Measurements from ENCODE around the gene TBRG4.

- no peak for TF ChIP-seq POLR2A (IDR thresholded peaks at IDR 0.05)
- TF ChIP-seq, protein P1, sequence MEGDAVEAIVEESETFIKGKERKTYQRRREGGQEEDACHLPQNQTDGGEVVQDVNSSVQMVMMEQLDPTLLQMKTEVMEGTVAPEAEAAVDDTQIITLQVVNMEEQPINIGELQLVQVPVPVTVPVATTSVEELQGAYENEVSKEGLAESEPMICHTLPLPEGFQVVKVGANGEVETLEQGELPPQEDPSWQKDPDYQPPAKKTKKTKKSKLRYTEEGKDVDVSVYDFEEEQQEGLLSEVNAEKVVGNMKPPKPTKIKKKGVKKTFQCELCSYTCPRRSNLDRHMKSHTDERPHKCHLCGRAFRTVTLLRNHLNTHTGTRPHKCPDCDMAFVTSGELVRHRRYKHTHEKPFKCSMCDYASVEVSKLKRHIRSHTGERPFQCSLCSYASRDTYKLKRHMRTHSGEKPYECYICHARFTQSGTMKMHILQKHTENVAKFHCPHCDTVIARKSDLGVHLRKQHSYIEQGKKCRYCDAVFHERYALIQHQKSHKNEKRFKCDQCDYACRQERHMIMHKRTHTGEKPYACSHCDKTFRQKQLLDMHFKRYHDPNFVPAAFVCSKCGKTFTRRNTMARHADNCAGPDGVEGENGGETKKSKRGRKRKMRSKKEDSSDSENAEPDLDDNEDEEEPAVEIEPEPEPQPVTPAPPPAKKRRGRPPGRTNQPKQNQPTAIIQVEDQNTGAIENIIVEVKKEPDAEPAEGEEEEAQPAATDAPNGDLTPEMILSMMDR (IDR thresholded peaks at IDR 0.05): no peak
- TF ChIP-seq EP300 (IDR thresholded peaks at IDR 0.05): no peak
These were observed 19.2 kb downstream of the TBRG4 start for GRCh38 chr7:45092100-45092930.

Data from ovary (tissue), 3 donors.